ENCODE data around the gene TRPM3.

Gene TRPM3

GRCh38 chr9:70817311-70817710, 304.1 kb downstream of the TRPM3 start:
- DNase-seq, result no peak

GRCh38 chr9:70816891-70817290, 304.5 kb downstream of the TRPM3 start:
- DNase-seq, result no peak

GRCh38 chr9:70816316-70816715, 305.1 kb downstream of the TRPM3 start:
- no peak for DNase-seq

- no peak for DNase-seq
Observed at GRCh38 chr9:70814597-70814996, 306.8 kb downstream of the TRPM3 start.

- no peak for DNase-seq
Observed at GRCh38 chr9:70813141-70813540, 308.3 kb downstream of the TRPM3 start.

- no peak for DNase-seq
Observed at GRCh38 chr9:70811638-70812037, 309.8 kb downstream of the TRPM3 start.

- DNase-seq, result no peak
Observed at GRCh38 chr9:70806875-70807274, 314.5 kb downstream of the TRPM3 start.

GRCh38 chr9:70805949-70806348, 315.5 kb downstream of the TRPM3 start:
- DNase-seq, result no peak

GRCh38 chr9:70802758-70803436, 318.5 kb downstream of the TRPM3 start:
- DNase-seq, result no peak

- no peak for DNase-seq
Observed at GRCh38 chr9:70802206-70802605, 319.2 kb downstream of the TRPM3 start.

GRCh38 chr9:70801181-70801829, 320.1 kb downstream of the TRPM3 start:
- DNase-seq, result no peak

GRCh38 chr9:70798018-70798417, 323.4 kb downstream of the TRPM3 start:
- DNase-seq, result no peak

- DNase-seq, result no peak
Observed at GRCh38 chr9:70795841-70796240, 325.6 kb downstream of the TRPM3 start.

- no peak for DNase-seq
Observed at GRCh38 chr9:70792796-70793195, 328.6 kb downstream of the TRPM3 start.

GRCh38 chr9:70791936-70792335, 329.5 kb downstream of the TRPM3 start:
- DNase-seq, result no peak

GRCh38 chr9:70789086-70789485, 332.3 kb downstream of the TRPM3 start:
- DNase-seq, result no peak

GRCh38 chr9:70784456-70784855, 337.0 kb downstream of the TRPM3 start:
- no peak for DNase-seq

- DNase-seq, result no peak
Observed at GRCh38 chr9:70778568-70778967, 342.9 kb downstream of the TRPM3 start.

GRCh38 chr9:70773579-70773978, 347.8 kb downstream of the TRPM3 start:
- DNase-seq, result no peak

GRCh38 chr9:70772601-70773000, 348.8 kb downstream of the TRPM3 start:
- DNase-seq, result no peak

GRCh38 chr9:70765946-70766345, 355.5 kb downstream of the TRPM3 start:
- no peak for DNase-seq

GRCh38 chr9:70761139-70761670, 360.2 kb downstream of the TRPM3 start:
- DNase-seq, result no peak

- DNase-seq, result no peak
Observed at GRCh38 chr9:70760228-70760627, 361.2 kb downstream of the TRPM3 start.

GRCh38 chr9:70753311-70753710, 368.1 kb downstream of the TRPM3 start:
- DNase-seq, result no peak
